H4 (cell line): ENCODE measurements around the gene CPSF7. TPM values are rescaled to one million over a fixed set of nuclear protein-coding genes. Genes with fewer than 3 reads are reported as not detected.

Experiments
- DNase-seq: peaks from one replicate; pipeline ENCODE4 v3.0.0-alpha.2; 2015; ENCODE audit warnings: low spot score
- total RNA-seq: library from RNA; depleted of rRNA; stranded (reverse); fragments of >200 nt; shearing (Covaris generic); gene quantifications from 2 replicates; pipeline ENCODE4 v1.2.3, GENCODE V29; 2014; rRNA removed

Gene CPSF7
- total RNA-seq, 1 experiment from 2014 or later, result 31.8 TPM

DNA sequence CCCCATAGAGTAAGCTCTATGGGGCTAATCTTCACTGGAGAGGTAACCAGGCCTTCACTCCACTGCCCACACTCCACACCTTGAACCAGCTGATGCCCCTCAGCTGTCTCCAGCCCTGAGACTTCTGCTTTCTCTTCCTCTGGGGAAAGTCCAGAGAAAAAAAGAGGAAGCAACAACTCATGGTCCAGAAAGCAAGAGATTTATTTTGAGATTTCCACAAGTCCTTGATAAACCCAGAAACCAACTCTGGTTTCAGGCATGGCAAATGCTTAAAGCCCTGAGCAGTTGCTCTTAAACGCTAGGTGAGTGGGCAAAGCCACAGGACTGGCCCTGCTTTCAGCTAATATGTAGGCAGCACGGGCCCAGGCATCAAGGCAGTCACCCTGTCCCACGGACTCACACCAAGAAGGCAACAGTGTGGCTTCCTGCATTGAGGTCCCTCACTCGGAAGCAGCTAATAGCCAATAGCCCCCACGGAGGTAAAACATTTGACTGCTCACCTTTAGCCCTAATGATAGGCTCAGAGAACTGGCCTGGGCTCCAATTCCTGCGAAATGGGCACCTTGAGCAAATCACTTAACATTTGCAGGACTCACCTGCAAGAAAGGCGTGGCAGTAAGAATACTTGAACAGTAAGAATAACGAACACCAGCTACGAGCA lies 72.4 kb downstream of the CPSF7 start:
- no peak for DNase-seq

DNA sequence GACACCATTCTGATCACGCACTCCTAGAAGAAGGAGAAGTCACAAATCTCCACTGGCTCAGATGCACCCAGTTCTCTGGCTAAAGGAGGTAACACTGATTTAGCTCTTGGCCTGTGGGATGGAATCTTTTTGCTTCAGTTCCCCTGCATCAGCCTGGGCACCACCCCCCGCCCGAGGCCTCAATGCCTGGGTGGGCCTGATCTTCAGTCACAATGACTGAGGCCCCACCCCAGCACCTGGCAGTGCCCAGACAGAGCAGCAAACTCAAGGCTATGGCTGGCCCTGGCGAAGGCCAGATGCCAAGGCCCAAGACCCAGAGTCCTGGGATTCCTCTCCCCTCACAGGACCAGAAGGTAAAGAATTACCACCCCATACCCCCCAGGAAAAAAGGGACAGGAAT lies 73.1 kb downstream of the CPSF7 start:
- DNase-seq, result no peak

DNA sequence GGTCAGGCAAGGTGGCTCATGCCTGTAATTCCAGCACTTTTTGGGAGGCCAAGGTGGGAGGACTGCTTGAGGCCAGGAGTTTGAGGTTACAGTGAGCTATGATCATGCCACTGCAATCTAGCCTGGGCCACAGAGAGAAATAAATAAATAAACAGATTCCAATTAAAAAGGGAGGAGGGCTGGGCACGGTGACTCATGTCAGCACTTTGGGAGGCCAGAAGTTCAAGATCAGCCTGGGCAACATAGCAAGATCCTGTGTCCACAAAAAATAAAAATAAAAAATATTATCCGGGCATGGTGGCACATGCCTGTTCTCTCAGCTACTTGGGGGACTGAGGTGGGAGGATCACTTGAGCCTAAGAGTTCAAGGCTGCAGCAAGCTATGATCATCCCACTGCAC lies 75.6 kb downstream of the CPSF7 start:
- DNase-seq, result no peak

DNA sequence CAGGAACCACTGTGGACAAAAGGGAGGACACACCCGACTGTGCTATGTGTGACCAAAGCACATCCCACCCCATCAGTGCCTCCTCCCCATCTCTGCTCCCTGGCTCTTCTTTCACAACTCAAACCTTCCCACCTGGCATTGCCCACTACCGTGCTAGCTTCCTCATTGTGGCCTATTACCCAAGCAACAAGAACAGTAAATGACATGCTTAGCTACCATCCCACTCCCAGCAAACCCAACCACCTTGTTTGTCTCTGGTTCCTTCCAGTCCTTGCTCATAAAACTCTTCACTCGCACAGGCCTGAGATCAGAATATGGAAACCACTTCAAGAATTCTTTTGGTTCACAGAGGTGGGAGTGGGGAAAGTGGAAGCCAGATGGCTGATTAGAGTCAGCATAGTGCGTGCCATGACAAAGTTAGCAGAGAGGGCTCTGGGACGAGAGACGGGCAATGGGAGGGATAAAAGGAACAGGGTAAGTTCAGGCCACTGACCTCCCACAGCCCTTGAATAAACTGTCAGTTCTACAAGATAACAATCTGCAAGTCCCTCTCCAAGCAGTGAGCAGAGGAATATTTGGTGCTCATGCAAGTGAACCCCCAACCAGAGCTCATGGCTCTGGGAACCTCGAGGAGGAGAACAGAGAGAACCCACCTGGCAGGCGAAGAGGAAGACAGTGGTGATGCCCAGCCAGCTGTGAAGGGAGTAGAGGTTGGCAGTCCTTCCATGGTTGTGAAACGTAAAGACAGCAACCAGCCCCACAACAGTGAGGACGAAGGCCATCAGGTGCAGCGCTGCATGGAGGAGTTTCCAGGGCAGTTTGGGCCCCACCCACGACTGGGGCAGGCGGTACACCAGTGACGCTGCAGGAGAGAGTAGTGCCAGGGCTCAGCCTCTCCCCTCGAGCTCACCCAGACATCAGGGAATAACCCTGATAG lies 76.4 kb downstream of the CPSF7 start:
- DNase-seq, result no peak

Other genes starting within 250 kb of the CPSF7 start
- not detected in 2 replicates for gene PGA3, start 226.5 kb downstream of the CPSF7 start, total RNA-seq
- not detected in 2 replicates for gene PGA4, start 207.6 kb downstream of the CPSF7 start, total RNA-seq
- gene PGA5, start 188.8 kb downstream of the CPSF7 start, total RNA-seq, result not detected in 2 replicates
- gene VWCE, start 134.7 kb downstream of the CPSF7 start, total RNA-seq, result 0.35 TPM in 1 of 2 replicates, not detected in the other
- 119 and 145 TPM in 2 replicates for gene DDB1, start 96.9 kb downstream of the CPSF7 start, total RNA-seq
- 15.1 and 17.0 TPM in 2 replicates for gene TKFC, start 96.7 kb downstream of the CPSF7 start, total RNA-seq
- gene CYB561A3, start 68.1 kb downstream of the CPSF7 start, total RNA-seq, result 29.0 and 41.8 TPM in 2 replicates
- gene TMEM138, start 67.6 kb downstream of the CPSF7 start, total RNA-seq, result 48.5 and 62.5 TPM in 2 replicates
- 0.08 TPM in 1 of 2 replicates, not detected in the other for gene TMEM216, start 37.4 kb downstream of the CPSF7 start, total RNA-seq
- gene SDHAF2, start 149 bp upstream of the CPSF7 start, total RNA-seq, result 56.5 and 67.8 TPM in 2 replicates
- gene LRRC10B, start 78.8 kb upstream of the CPSF7 start, total RNA-seq, result not detected in 2 replicates
- 1.9 and 10.8 TPM in 2 replicates for gene SYT7, start 151.1 kb upstream of the CPSF7 start, total RNA-seq